Measurements from ENCODE around the gene PTPN5. TPM values are rescaled to one million over a fixed set of nuclear protein-coding genes. Genes with fewer than 3 reads are reported as not detected.

PTPN5 gene
- total RNA-seq, 1 experiment from 2014 or later, result not detected

GRCh38 chr11:18748766-18749365 is 42.7 kb downstream of the PTPN5 start:
- Mint-ChIP-seq H3K27me3 (ENCODE audit: insufficient read depth, unreplicated experiment) (no peaks in the 10 kb centered on the region), H3K9me3 (ENCODE audit: unreplicated experiment) (no peaks in the 10 kb centered on the region), H3K4me3 (ENCODE audit: unreplicated experiment) (no peak overlapping the region), H3K27ac (ENCODE audit: unreplicated experiment) (no peak overlapping the region), H3K36me3 (ENCODE audit: insufficient read depth, unreplicated experiment) (peaks cover 4% of the 10 kb centered on the region), H3K4me1 (ENCODE audit: low read depth, unreplicated experiment) (peaks cover 7% of the 10 kb centered on the region)
- no peaks in the 10 kb centered on the region for H3K36me3 ChIP-seq (ENCODE audit: control insufficient read depth, insufficient read depth, low read length)
- no peak for TF ChIP-seq CTCF (IDR thresholded peaks at IDR 0.05; ENCODE audit: insufficient read depth in 1 of 2, low read depth in 1 of 2, low read length in 1 of 2, severe bottlenecking in 1 of 2, unreplicated experiment in 1 of 2)
- H3K9me3 ChIP-seq, result no peaks in the 10 kb centered on the region
- BruUV-seq (replicated peaks), result no TSS peak
- no peaks in the 10 kb centered on the region; the same call in 1 of the 2 replicates for H3K27me3 ChIP-seq (replicated peaks; ENCODE audit: control insufficient read depth, insufficient read depth, low read length)
- intact Hi-C loops (cut with micrococcal nuclease; ENCODE audit: unreplicated experiment), result no loop called here
- ChIA-PET CTCF (interaction anchor here (1.4 kb wide), 1 partner anchor 15 kb away, joined by 5 read pairs; no protein-coding TSS in a partner anchor), POLR2A (no interaction called here)
- H3K4me1 ChIP-seq, result no peaks in the 10 kb centered on the region
- H3K4me3 ChIP-seq (ENCODE audit: low read depth, low read length), result no peak overlapping the region
- DNase-seq, result no peak

GRCh38 chr11:18745251-18745650 is 46.3 kb downstream of the PTPN5 start:
- ChIA-PET CTCF (interaction anchor here (0.6 kb wide), 1 partner anchor 19 kb away, joined by 3 read pairs; no protein-coding TSS in a partner anchor), POLR2A (no interaction called here)
- no TSS peak for BruUV-seq (replicated peaks)

GRCh38 chr11:18743900-18744514 is 47.6 kb downstream of the PTPN5 start:
- no peak for TF ChIP-seq CTCF (IDR thresholded peaks at IDR 0.05; ENCODE audit: insufficient read depth in 1 of 2, low read depth in 1 of 2, low read length in 1 of 2, severe bottlenecking in 1 of 2, unreplicated experiment in 1 of 2)
- no TSS peak for BruUV-seq (replicated peaks)
- no peak for DNase-seq
- Mint-ChIP-seq H3K27me3 (ENCODE audit: insufficient read depth, unreplicated experiment) (peaks cover 4% of the 10 kb centered on the region), H3K27ac (ENCODE audit: unreplicated experiment) (no peak overlapping the region), H3K4me3 (ENCODE audit: unreplicated experiment) (no peak overlapping the region), H3K36me3 (ENCODE audit: insufficient read depth, unreplicated experiment) (no peaks in the 10 kb centered on the region), H3K9me3 (ENCODE audit: unreplicated experiment) (no peaks in the 10 kb centered on the region), H3K4me1 (ENCODE audit: low read depth, unreplicated experiment) (peaks cover 7% of the 10 kb centered on the region)
- Histone ChIP-seq H3K9me3 (no peaks in the 10 kb centered on the region), H3K4me3 (ENCODE audit: low read depth, low read length) (no peak overlapping the region), H3K4me1 (no peaks in the 10 kb centered on the region), H3K27me3 (replicated peaks; ENCODE audit: control insufficient read depth, insufficient read depth, low read length) (no peaks in the 10 kb centered on the region), H3K36me3 (ENCODE audit: control insufficient read depth, insufficient read depth, low read length) (no peaks in the 10 kb centered on the region)
- ChIA-PET POLR2A (no interaction called here), CTCF (interaction anchor here (0.6 to 0.9 kb wide), 2 partner anchors 20 to 914 kb away, joined by 3 to 4 read pairs; no protein-coding TSS in a partner anchor)
- intact Hi-C loops (cut with micrococcal nuclease; ENCODE audit: unreplicated experiment), result no loop called here

More at GRCh38 chr11:18745251-18745650, 46.3 kb downstream of the PTPN5 start:
- no peaks in the 10 kb centered on the region for H3K9me3 Mint-ChIP-seq (ENCODE audit: unreplicated experiment)
- Histone ChIP-seq H3K27me3 (replicated peaks; ENCODE audit: control insufficient read depth, insufficient read depth, low read length) (no peaks in the 10 kb centered on the region; the same call in 1 of the 2 replicates), H3K9me3 (no peaks in the 10 kb centered on the region), H3K4me3 (ENCODE audit: low read depth, low read length) (no peak overlapping the region), H3K36me3 (ENCODE audit: control insufficient read depth, insufficient read depth, low read length) (no peaks in the 10 kb centered on the region), H3K4me1 (no peaks in the 10 kb centered on the region)
- intact Hi-C loops (cut with micrococcal nuclease; ENCODE audit: unreplicated experiment), result no loop called here
- no peaks in the 10 kb centered on the region for H3K36me3 Mint-ChIP-seq (ENCODE audit: insufficient read depth, unreplicated experiment)
- no peak for TF ChIP-seq CTCF (IDR thresholded peaks at IDR 0.05; ENCODE audit: insufficient read depth in 1 of 2, low read depth in 1 of 2, low read length in 1 of 2, severe bottlenecking in 1 of 2, unreplicated experiment in 1 of 2)
- DNase-seq, result no peak
- peaks cover 7% of the 10 kb centered on the region for H3K4me1 Mint-ChIP-seq (ENCODE audit: low read depth, unreplicated experiment)
- H3K27ac Mint-ChIP-seq (ENCODE audit: unreplicated experiment), result no peak overlapping the region
- H3K4me3 Mint-ChIP-seq (ENCODE audit: unreplicated experiment), result no peak overlapping the region
- no peaks in the 10 kb centered on the region for H3K27me3 Mint-ChIP-seq (ENCODE audit: insufficient read depth, unreplicated experiment)
